Brain microvascular endothelial cell (primary cell): ENCODE data around the gene FBXO3.
"Not testable (repeated sequence)": the region's sequence is repeated elsewhere in the genome, so short reads cannot be mapped to it uniquely, and the experiment has no call there.

Experiments used
- DNase-seq: peaks from one replicate; pipeline ENCODE4 v3.0.0-alpha.2; 2020
- H3K27ac ChIP-seq: fragments of 250-450 bp; sonication (Bioruptor Pico); 2 replicates; pipeline ENCODE4 v1.5.1; 2020; ENCODE audit warnings: mild to moderate bottlenecking, moderate library complexity
- H3K27me3 ChIP-seq: fragments of 250-450 bp; sonication (Bioruptor Pico); replicated peaks from 2 replicates; pipeline ENCODE4 v1.5.1; 2020; ENCODE audit warnings: mild to moderate bottlenecking
- H3K36me3 ChIP-seq: fragments of 250-450 bp; sonication (Bioruptor Pico); replicated peaks from 2 replicates; pipeline ENCODE4 v1.5.1; 2020; ENCODE audit warnings: mild to moderate bottlenecking
- H3K4me3 ChIP-seq: 2 replicates; pipeline ENCODE4 v1.5.1; 2011; ENCODE audit warnings: low read depth, mild to moderate bottlenecking, control low read depth, low read length, moderate library complexity
- CTCF ChIP-seq: IDR thresholded peaks from 2 replicates; pipeline ENCODE4 v1.5.1; 2011; ENCODE audit warnings: low read depth, mild to moderate bottlenecking, moderate library complexity, low read length, control low read depth, inconsistent platforms; ENCODE audit errors: missing control alignments
- in situ Hi-C: cut with HindIII; loops from 2 replicates; pipeline ENCODE4 v1.10.0; 2017; ENCODE audit warnings: low sequenced_read_pairs, low pct_ligation_motif_present

FBXO3 gene

DNA sequence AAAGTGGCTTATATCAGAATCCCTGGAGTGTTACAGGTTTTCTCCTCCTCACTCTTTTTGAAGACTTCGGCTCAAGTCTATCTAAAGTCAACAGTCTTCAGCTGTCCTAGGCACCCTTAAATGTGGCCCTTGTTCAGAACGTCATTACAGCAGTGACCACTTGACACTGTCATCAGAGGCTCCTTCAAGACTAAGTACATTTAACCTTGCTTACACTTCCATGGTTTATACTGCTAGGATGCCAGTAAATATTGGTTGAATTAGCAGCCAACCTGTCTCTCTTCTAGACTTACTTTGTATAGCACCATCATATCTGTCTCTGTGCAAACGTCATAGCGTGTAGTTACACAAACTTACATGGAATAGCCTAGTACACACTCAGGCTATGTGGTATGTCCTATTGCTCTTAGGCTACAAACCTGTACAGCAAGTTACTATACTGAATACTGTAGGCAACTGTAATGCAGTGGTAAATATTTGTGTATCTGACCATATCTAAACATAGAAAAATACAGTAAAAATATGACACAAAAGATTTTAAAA is 60.4 kb downstream of the FBXO3 start:
- H3K36me3 ChIP-seq: peaks cover 84% of the 10 kb centered on the region

DNA sequence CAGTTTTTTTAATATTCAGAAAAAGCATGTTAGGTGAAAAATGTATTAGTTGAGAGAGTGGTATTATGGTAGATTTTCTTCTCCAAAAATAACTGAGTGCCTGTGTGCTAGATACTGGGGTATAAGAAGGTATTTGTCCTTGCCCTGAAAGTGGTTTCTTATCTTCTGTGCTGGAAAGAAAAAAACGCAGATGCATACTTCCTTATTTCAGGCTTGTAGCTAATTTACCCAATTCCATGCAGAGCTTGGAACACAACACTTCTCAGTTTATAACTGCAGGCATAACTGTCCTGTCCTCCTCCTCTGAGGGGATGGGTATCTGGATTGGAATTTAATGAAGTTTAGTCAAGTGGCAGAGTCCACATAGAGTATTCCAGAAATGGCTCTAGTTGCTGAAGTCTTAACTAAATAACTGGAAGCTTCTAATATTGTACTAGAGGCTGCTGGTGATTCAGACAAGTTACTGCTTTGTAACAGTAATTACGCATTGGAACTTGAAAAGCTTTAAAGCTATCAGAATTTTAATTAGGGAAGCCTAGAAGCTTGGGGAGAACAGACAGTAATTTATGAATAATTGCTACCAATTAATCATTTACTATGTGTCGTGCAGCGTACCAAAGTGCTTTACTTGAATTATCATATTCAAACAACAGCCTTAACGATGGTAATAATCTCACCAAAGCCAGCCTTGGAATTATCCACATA is 61.0 kb downstream of the FBXO3 start:
- H3K27ac ChIP-seq: no peak overlapping the region
- peaks cover 79% of the 10 kb centered on the region for H3K36me3 ChIP-seq
- H3K4me3 ChIP-seq: no peak overlapping the region
- no peak for DNase-seq
- no peaks in the 10 kb centered on the region for H3K27me3 ChIP-seq
- in situ Hi-C loops: no loop called here
- no peak for TF ChIP-seq CTCF

More for the DNA sequence above, 60.4 kb downstream of the FBXO3 start:
- no peaks in the 10 kb centered on the region for H3K27me3 ChIP-seq
- no peak for TF ChIP-seq CTCF
- in situ Hi-C loops: no loop called here
- DNase-seq: no peak
- H3K4me3 ChIP-seq: no peak overlapping the region
- H3K27ac ChIP-seq: no peak overlapping the region

DNA sequence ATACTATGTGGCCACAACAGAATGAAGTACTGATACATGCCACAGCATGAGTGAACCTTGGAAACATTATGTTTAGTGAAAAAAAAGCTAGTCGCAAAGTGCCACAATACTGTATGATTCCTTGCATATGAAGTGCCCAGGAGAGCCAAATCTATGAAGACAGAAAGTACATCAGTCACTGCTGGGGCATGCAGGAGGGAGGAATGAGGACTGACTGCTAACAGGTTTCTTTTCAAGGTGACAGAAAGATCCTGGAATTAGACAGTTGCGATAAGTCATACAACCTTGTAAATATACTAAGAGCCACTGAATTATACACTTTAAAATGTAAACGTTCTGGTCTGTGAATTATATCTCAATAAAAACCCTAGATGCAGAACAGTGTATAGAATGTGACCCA is 61.9 kb downstream of the FBXO3 start:
- no peak for DNase-seq
- in situ Hi-C loops: no loop called here
- Histone ChIP-seq H3K27ac (no peak overlapping the region), H3K27me3 (no peaks in the 10 kb centered on the region), H3K36me3 (peaks cover 77% of the 10 kb centered on the region), H3K4me3 (no peak overlapping the region)
- TF ChIP-seq CTCF: no peak

- H3K4me3 ChIP-seq: no peak overlapping the region
- TF ChIP-seq CTCF: no peak
- H3K36me3 ChIP-seq: peaks cover 77% of the 10 kb centered on the region
- in situ Hi-C loops: no loop called here
- DNase-seq: no peak
- H3K27ac ChIP-seq: no peak overlapping the region
- no peaks in the 10 kb centered on the region for H3K27me3 ChIP-seq
Measured at GRCh38 chr11:33709466-33709865, 64.9 kb downstream of the FBXO3 start.

DNA sequence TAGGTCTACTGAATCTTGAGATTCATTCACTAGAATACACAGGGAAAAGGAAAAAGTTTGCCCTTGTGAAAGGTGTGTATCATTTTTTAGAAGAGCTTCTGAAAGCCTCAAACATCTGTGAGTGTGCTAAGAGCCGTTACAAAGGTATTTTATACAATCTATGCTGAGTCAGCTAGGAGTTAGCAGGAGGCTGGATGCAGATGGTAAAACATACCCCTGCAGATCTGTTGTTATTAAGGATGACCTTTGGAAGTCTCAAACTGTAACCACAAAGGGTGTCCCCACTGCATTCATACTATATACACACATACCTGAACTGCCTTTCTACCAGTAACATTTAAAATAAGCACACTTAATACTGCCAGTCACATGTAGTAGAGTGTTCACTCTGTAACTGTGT is 65.3 kb downstream of the FBXO3 start:
- Histone ChIP-seq H3K27me3 (no peaks in the 10 kb centered on the region), H3K27ac (no peak overlapping the region), H3K4me3 (no peak overlapping the region), H3K36me3 (peaks cover 78% of the 10 kb centered on the region)
- no peak for DNase-seq
- in situ Hi-C loops: no loop called here
- TF ChIP-seq CTCF: no peak

- H3K27me3 ChIP-seq, in situ Hi-C loops, H3K4me3 ChIP-seq, DNase-seq, H3K27ac ChIP-seq: not testable (repeated sequence)
- peaks cover 69% of the 10 kb centered on the region for H3K36me3 ChIP-seq
Measured at GRCh38 chr11:33707831-33708230, 66.5 kb downstream of the FBXO3 start.
